A549 (cell line): ENCODE data around the gene RNU1-3. TPM values are rescaled to one million over a fixed set of nuclear protein-coding genes. Genes with fewer than 3 reads are reported as not detected.
A peak's percentile ranks its signal among the peaks of the same experiment; 100 is the strongest.
"Not testable (repeated sequence)": the region's sequence is repeated elsewhere in the genome, so short reads cannot be mapped to it uniquely, and the experiment has no call there.

Experiments
- ATAC-seq, 2 experiments: fragments of 200-7000 bp in 1 of 2; fragments of >200 bp in 1 of 2; cut with Nextera tagmentation in 1 of 2; cut with Tn5 transposase in 1 of 2; 3 replicates each; pipeline versions ENCODE4 v1.8.0 to v1.9.1; 2018 to 2020; ENCODE audit warnings: mild to moderate bottlenecking in 1 of 2, moderate library complexity in 1 of 2
- CTCF ChIA-PET: fragments of 300-600 bp; sonication (Branson Sonifier 250); formaldehyde crosslinking; extraction: SDS; loops from one replicate; lab custom pipeline; 2021; ENCODE audit warnings: antibody characterized with exemption, inconsistent platforms; lab: Yijun Ruan, JAX
- POLR2A ChIA-PET: fragments of 350-600 bp; formaldehyde crosslinking; extraction: SDS; loops from one replicate; lab custom pipeline; 2021; ENCODE audit warnings: antibody characterized with exemption, inconsistent platforms; lab: Yijun Ruan, JAX
- DNase-seq, 2 experiments: peaks; one replicate each; pipeline versions ENCODE4 v3.0.0 to v3.0.0-alpha.2; 2011 to 2016; ENCODE audit warnings: low read depth in 1 of 2, low spot score in 1 of 2
- FAIRE-seq: peaks from 2 replicates; lab custom pipeline; 2011; peaks lifted over from hg19 to GRCh38; lab: Jason Lieb, UNC
- H3K27ac ChIP-seq, 2 experiments: fragments of >200 bp; sonication (Bioruptor Twin); formaldehyde crosslinking; 3 replicates each; pipeline ENCODE4 v1.5.1; 2016 to 2017
- H3K4me1 ChIP-seq: fragments of >200 bp; sonication (Bioruptor Twin); formaldehyde crosslinking; 3 replicates; pipeline ENCODE4 v1.6.1; 2016
- H3K4me2 ChIP-seq: fragments of >200 bp; sonication (Bioruptor Twin); formaldehyde crosslinking; 3 replicates; pipeline ENCODE4 v1.6.1; 2016
- H3K4me3 ChIP-seq: fragments of >200 bp; sonication (Bioruptor Twin); formaldehyde crosslinking; 3 replicates; pipeline ENCODE4 v1.5.1; 2016
- H3K9me3 ChIP-seq: fragments of >200 bp; sonication (Bioruptor Twin); formaldehyde crosslinking; 3 replicates; pipeline ENCODE4 v1.6.1; 2016
- BHLHE40 ChIP-seq: IDR thresholded peaks from 2 replicates; pipeline ENCODE4 v1.6.1; 2012; ENCODE audit warnings: low read depth, low read length, inconsistent platforms
- GATA3 ChIP-seq: IDR thresholded peaks from 2 replicates; pipeline ENCODE4 v1.6.1; 2012; ENCODE audit warnings: borderline replicate concordance
- HDAC2 ChIP-seq: fragments of 200-600 bp; sonication (generic); IDR thresholded peaks from 2 replicates; pipeline ENCODE4 v1.6.1; 2016
- HOXA7 ChIP-seq: fragments of 250-450 bp; sonication (Bioruptor Pico); IDR thresholded peaks from 2 replicates; pipeline ENCODE4 v1.5.0; 2020; ENCODE audit warnings: mild to moderate bottlenecking, moderate library complexity
- HOXB13 ChIP-seq: fragments of 250-450 bp; sonication (Bioruptor Pico); IDR thresholded peaks from 2 replicates; pipeline ENCODE4 v1.5.0; 2020; ENCODE audit warnings: low read depth, mild to moderate bottlenecking, moderate library complexity
- MAFK ChIP-seq: fragments of 450-650 bp; IDR thresholded peaks from 2 replicates; pipeline ENCODE4 v1.6.1; 2014; ENCODE audit not compliant: partially characterized antibody
- NPAS2 ChIP-seq: fragments of 250-450 bp; sonication (Bioruptor Pico); IDR thresholded peaks from 2 replicates; pipeline ENCODE4 v1.8.0; 2022; ENCODE audit warnings: mild to moderate bottlenecking, moderate library complexity, borderline replicate concordance
- RARB ChIP-seq: fragments of 250-450 bp; sonication (Bioruptor Pico); IDR thresholded peaks from 2 replicates; pipeline ENCODE4 v1.8.0; 2021; ENCODE audit warnings: mild to moderate bottlenecking, moderate library complexity
- RFX5 ChIP-seq: fragments of 450-650 bp; IDR thresholded peaks from 2 replicates; pipeline ENCODE4 v1.7.1; 2014; ENCODE audit warnings: antibody characterized with exemption, mild to moderate bottlenecking, moderate library complexity
- WGBS: methylation state at CpG from one replicate; pipeline ENCODE4 v1.1.6; 2017; ENCODE audit errors: missing lambda C conversion rate; 5-methylcytosine and 5-hydroxymethylcytosine counted together
- polyA plus RNA-seq, 4 experiments: library from polyadenylated mRNA; depleted of rRNA in 3 of 4; stranded (reverse); fragments of >200 nt; fragmentation: RNase III in 1 of 4; extraction: RNeasy Plus Mini Kit Qiagen cat#74134 plus additional on column Dnase treatment in 1 of 4; gene quantifications; 2 replicates in 3 of 4; 3 replicates in 1 of 4; pipeline ENCODE4 v1.2.3, GENCODE V29; 2011 to 2017
- TF ChIP-seq, protein P1 (sequence below): fragments of >200 bp; sonication (Bioruptor Twin); formaldehyde crosslinking; IDR thresholded peaks from 2 replicates; pipeline ENCODE4 v1.6.1; 2016
- TF ChIP-seq, protein P2 (sequence below): fragments of >200 bp; sonication (Bioruptor Twin); formaldehyde crosslinking; IDR thresholded peaks from 3 replicates; pipeline ENCODE4 v1.6.1; 2016
- TF ChIP-seq, protein P3 (sequence below): IDR thresholded peaks from 2 replicates; pipeline ENCODE4 v1.6.1; 2012
- TF ChIP-seq, protein P4 (sequence below): fragments of 450-650 bp; IDR thresholded peaks from 2 replicates; pipeline ENCODE4 v1.6.1; 2014; ENCODE audit warnings: antibody characterized with exemption

RNU1-3 gene
- polyA plus RNA-seq, 2 of the 4 experiments (the other 2 are of a cell fraction) = 6.6 to 56.2 TPM

DNA sequence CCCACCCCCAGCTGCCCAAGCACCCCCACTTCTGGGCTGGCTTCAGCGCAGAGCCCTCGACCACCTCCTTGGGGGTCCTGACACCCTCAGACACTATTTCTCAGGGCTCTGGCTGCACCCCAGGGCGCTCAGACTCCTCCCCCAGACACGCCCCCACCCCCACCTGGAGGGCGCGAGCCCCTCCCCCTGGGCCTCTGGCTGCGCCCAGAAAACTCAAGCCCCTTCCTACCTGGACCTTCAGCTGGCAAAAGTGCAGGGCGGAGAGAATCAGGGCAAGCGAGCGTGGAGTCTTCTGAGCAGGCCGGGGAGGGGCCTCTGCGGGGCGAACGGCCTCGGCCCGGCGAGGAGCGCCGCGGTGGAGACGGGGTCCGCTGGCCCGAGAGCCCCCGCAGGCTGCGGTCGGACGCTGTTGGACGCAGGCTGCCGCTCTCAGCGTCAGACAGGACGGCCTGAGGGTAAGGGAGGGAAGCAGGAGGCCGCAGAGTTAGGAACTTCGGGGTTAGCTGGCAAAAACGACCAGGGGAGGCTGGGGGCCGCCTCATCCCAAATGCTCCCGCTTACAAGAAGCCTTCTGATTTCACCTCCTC lies 36.0 kb downstream of the RNU1-3 start:
- POLR2A ChIA-PET = no interaction called here
- CTCF ChIA-PET = interaction anchor here (0.9 to 1.8 kb wide), 3 partner anchors 9 to 28 kb away, joined by 3 to 8 read pairs (median 8); no protein-coding TSS in a partner anchor
- DNase-seq (no peak), ATAC-seq (no peak), FAIRE-seq (no peak)
- WGBS = 89% methylated on average over 36 of the region's 36 CpGs
- no peak overlapping the region for H3K4me3 ChIP-seq
- H3K4me2 ChIP-seq = no peak overlapping the region
- H3K4me1 ChIP-seq = no peaks in the 10 kb centered on the region
- TF ChIP-seq GATA3 (no peak), RFX5 (no peak), HDAC2 (no peak), BHLHE40 (no peak), NPAS2 (no peak), HOXB13 (CRISPR knock-in tag) (no peak), HOXA7 (CRISPR knock-in tag) (no peak), RARB (CRISPR knock-in tag) (no peak)
- TF ChIP-seq, protein P1, sequence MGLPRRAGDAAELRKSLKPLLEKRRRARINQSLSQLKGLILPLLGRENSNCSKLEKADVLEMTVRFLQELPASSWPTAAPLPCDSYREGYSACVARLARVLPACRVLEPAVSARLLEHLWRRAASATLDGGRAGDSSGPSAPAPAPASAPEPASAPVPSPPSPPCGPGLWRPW = no peak
- TF ChIP-seq, protein P2, sequence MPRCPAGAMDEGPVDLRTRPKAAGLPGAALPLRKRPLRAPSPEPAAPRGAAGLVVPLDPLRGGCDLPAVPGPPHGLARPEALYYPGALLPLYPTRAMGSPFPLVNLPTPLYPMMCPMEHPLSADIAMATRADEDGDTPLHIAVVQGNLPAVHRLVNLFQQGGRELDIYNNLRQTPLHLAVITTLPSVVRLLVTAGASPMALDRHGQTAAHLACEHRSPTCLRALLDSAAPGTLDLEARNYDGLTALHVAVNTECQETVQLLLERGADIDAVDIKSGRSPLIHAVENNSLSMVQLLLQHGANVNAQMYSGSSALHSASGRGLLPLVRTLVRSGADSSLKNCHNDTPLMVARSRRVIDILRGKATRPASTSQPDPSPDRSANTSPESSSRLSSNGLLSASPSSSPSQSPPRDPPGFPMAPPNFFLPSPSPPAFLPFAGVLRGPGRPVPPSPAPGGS = no peak
- TF ChIP-seq, protein P3, sequence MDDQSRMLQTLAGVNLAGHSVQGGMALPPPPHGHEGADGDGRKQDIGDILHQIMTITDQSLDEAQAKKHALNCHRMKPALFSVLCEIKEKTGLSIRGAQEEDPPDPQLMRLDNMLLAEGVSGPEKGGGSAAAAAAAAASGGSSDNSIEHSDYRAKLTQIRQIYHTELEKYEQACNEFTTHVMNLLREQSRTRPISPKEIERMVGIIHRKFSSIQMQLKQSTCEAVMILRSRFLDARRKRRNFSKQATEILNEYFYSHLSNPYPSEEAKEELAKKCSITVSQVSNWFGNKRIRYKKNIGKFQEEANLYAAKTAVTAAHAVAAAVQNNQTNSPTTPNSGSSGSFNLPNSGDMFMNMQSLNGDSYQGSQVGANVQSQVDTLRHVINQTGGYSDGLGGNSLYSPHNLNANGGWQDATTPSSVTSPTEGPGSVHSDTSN = no peak
- no peaks in the 10 kb centered on the region for H3K9me3 ChIP-seq
- no peak overlapping the region for H3K27ac ChIP-seq

DNA sequence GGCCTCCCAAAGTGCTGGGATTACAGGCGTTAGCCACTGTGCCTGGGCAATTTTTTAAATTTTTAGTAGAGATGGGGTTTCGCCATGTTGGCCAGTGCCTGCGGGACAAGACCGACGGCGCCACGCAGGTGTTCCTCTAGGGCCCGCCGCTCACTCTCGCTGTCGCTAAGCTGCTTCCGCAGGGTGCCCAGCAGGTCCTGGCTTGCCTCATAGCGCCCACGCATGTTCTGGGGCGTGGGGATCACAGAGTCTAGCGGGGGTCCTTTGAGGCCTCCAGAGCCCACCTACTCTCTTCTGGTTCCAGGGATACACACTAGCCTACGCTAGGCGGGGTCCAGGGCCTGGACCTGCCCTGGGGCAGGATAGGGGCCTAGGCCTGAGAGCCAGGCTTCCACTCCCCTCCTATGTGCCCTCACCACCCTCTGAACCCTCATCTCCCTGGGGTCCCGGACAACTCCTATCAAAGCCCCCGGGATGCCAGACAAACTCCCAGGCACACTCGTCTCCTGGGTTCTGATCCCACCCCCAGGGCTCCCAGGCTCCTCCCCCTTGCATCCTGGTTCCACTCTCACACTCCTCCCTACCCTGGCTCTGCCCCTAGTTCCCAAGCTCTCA lies 36.7 kb downstream of the RNU1-3 start:
- ATAC-seq = peak; percentile 8 to 25; a peak in 4 of 6 replicates
- H3K4me1 ChIP-seq, H3K9me3 ChIP-seq, H3K4me2 ChIP-seq, FAIRE-seq, DNase-seq, H3K4me3 ChIP-seq, POLR2A ChIA-PET, H3K27ac ChIP-seq: not testable (repeated sequence)
- CTCF ChIA-PET = interaction anchor here (1.1 to 1.8 kb wide), 3 partner anchors 9 to 322 kb away, joined by 3 to 8 read pairs (median 3); no protein-coding TSS in a partner anchor
- WGBS = 96% methylated on average over 21 of the region's 21 CpGs

DNA sequence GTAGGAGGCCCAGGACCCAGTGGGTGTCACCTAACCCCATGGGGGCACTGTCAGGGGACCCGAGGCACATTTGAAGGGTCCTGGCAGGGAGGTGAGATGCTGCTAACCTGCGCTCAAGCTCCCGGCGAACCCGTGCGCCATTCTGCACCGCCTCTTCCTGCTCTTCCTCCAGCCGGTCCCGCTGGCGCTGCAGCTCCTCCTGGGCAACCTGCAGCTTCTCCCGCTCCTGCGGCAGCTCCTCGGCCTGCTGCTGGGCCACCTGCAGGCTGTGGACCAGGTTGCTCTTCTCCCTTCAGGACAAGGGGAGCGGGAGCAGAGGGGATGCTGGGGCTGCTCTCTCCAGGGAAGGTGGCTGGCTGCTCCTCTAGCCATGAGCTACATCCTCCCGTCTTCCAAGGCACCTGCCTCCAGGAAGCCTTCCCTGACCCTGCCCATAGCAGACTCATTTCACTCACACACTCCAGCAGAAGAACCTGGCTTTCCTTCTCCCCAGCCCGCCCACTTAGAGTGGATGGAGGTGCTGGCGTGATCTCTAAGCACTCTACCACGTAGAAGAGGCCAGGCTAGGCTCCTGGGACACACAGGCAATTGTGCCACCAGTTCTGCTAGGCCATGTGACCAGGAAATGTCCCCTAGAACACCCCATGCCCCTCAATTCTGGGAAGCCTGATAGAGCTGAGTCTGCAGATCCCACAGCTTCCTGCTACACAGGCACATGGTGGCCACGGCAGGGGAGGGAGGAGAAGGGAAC lies 38.2 kb downstream of the RNU1-3 start:
- Histone ChIP-seq H3K9me3 (no peaks in the 10 kb centered on the region), H3K4me1 (no peaks in the 10 kb centered on the region), H3K27ac (no peak overlapping the region), H3K4me3 (no peak overlapping the region), H3K4me2 (no peak overlapping the region)
- TF ChIP-seq, protein P4, sequence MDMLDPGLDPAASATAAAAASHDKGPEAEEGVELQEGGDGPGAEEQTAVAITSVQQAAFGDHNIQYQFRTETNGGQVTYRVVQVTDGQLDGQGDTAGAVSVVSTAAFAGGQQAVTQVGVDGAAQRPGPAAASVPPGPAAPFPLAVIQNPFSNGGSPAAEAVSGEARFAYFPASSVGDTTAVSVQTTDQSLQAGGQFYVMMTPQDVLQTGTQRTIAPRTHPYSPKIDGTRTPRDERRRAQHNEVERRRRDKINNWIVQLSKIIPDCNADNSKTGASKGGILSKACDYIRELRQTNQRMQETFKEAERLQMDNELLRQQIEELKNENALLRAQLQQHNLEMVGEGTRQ = no peak
- peak; percentile 69 for TF ChIP-seq MAFK
- DNase-seq (no peak), ATAC-seq (0 out of 6 replicates have a peak, but pooled peaks of 1 of the 2 experiments have one; percentile 1), FAIRE-seq (no peak)
- CTCF ChIA-PET = interaction anchor here (0.6 to 1.7 kb wide), 5 partner anchors 13 to 323 kb away, joined by 3 to 4 read pairs (median 3); no protein-coding TSS in a partner anchor
- POLR2A ChIA-PET = no interaction called here
- WGBS = 92% methylated on average over 19 of the region's 19 CpGs

DNA sequence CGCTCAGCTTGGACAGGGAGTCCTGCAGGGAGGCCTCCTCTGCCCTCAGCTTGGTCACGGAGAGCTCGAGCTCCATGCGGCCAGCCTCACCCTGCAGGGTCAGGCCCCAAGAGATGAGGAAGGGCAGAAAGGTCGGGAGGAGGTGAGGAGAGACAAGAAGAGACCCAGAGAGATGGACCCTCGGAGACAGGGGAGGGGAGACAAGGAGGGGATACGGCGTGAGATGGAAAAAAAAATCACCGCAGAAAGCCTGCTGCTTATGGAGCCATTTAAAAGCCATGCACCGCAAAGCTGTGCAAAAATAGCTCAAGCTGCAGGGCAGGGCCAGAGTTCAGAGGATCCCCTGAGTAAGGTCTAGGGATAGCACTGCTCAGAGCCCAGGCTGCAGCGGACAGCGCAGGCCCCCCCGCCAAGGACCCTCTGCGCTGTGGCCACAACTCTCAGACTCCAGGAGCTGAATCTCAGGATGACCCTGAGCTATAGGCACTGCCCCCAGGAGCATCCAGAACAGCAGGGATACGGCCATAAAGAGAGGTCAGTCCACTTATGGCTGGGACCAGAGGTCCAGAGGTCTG lies 40.3 kb downstream of the RNU1-3 start:
- ATAC-seq, H3K4me1 ChIP-seq, FAIRE-seq, H3K27ac ChIP-seq, POLR2A ChIA-PET, H3K9me3 ChIP-seq, DNase-seq, H3K4me2 ChIP-seq, H3K4me3 ChIP-seq: not testable (repeated sequence)
- CTCF ChIA-PET = interaction anchor here (0.8 to 7.3 kb wide), 6 partner anchors 14 to 325 kb away, joined by 3 to 98 read pairs (median 11); partner anchors contain the start of gene NBPF1
- 84% methylated on average over 15 of the region's 15 CpGs for WGBS
